Measurements from ENCODE around the gene ZMYM4. TPM values are rescaled to one million over a fixed set of nuclear protein-coding genes. Genes with fewer than 3 reads are reported as not detected.

ZMYM4 gene
- total and polyA plus RNA-seq, 2 experiments from 2014 or later, result 34.9 to 37.7 TPM

DNA sequence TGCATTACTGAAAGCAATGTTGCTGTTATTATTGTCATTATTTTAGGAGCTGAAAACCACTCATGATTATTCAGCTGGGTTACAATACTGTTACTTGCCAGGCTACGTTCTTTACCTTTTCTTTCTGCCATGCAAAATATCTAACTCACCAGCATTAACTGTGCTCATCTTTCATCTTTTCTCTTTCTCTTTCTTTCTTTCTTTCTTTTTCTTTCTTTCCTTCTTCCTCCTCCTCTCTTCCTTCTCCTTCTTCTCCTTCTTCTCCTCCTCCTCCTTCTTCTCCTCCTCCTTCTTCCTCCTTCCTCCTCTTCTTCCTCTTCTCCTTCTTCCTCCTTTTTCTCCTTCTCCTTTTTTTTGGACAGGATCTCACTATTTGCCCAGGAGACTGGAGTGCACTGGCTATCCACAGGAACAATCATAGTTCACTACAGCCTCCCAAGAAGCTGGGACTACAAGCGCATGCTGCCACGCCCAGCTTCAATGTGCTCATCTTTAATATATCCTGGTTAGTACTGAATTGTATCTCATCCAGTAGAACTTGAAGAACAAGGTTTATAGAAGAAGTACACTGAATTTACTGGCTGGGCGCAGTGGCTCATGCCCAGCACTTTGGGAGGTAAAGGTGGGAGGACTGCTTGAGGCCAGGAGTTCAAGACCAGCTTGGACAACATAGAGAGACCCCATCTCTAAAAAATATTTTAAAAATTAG, 6.9 kb upstream of the ZMYM4 start:
- no peak overlapping the region for H2AFZ ChIP-seq
- no peak overlapping the region for H3K4me3 ChIP-seq
- no peak overlapping the region for H3K27ac ChIP-seq
- 71 to 81% methylated on average over 4 of the region's 4 CpGs for WGBS, 2 experiments (ENCODE audit: low coverage in 1 of 2, low lambda C conversion rate in 2 of 2, missing lambda C conversion rate in 2 of 2)
- H3K4me2 ChIP-seq (ENCODE audit: unreplicated experiment), result no peak overlapping the region
- H3K9ac ChIP-seq, result no peak overlapping the region
- no peaks in the 10 kb centered on the region for H3K36me3 ChIP-seq (ENCODE audit: low read depth)
- no peaks in the 10 kb centered on the region for H3K79me2 ChIP-seq (ENCODE audit: insufficient read depth)
- H3F3A ChIP-seq (ENCODE audit: insufficient read depth), result peaks cover 14% of the 10 kb centered on the region
- no peaks in the 10 kb centered on the region for H4K20me1 ChIP-seq (ENCODE audit: insufficient read depth)
- in situ Hi-C loops (cut with MboI), result no loop called here
- H3K9me3 ChIP-seq (ENCODE audit: low read depth), result no peaks in the 10 kb centered on the region
- no peak for TF ChIP-seq EZH2phosphoT487 (IDR thresholded peaks at IDR 0.05; ENCODE audit: insufficient read depth, low read depth)
- TF ChIP-seq EZH2 (IDR thresholded peaks at IDR 0.05; ENCODE audit: insufficient read depth, poor library complexity, severe bottlenecking), result no peak
- DNase-seq, result no peak
- H3K9me2 ChIP-seq (ENCODE audit: insufficient read depth), result no peaks in the 10 kb centered on the region
- H3K4me1 ChIP-seq (ENCODE audit: insufficient read depth), result peaks cover 15% of the 10 kb centered on the region
- no peaks in the 10 kb centered on the region for H3K27me3 ChIP-seq (replicated peaks; ENCODE audit: insufficient read depth)

DNA sequence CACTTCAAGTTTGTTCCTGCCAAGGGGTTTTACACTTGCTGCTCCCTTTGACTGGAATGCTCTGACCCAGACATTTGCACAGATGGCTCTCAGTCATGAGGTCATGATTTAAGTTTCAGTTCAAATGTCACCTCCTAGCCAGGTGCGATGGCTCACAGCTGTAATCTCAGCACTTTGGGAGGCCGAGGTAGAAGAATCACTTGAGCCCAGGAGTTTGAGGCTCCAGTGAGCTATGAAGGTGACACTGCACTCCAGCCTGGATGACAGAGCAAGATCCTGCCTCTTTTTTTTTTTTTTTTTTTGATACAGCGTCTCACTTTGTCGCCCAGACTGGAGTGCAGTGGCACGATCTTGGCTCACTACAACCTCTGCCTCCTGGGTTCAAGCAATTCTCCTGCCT, 4.5 kb upstream of the ZMYM4 start:
- H3K79me2 ChIP-seq (ENCODE audit: insufficient read depth), result peaks cover 4% of the 10 kb centered on the region; the same call in 1 of the 2 replicates
- H3K4me1 ChIP-seq (ENCODE audit: insufficient read depth), result peaks cover 15% of the 10 kb centered on the region
- in situ Hi-C loops (cut with MboI), result no loop called here
- no peak overlapping the region for H3K27ac ChIP-seq
- H3K36me3 ChIP-seq (ENCODE audit: low read depth), result no peaks in the 10 kb centered on the region
- no peaks in the 10 kb centered on the region for H3K27me3 ChIP-seq (replicated peaks; ENCODE audit: insufficient read depth)
- peak overlapping the region; percentile 82; the same call in 1 of the 2 replicates for H2AFZ ChIP-seq
- WGBS, 2 experiments (ENCODE audit: low coverage in 1 of 2, low lambda C conversion rate in 2 of 2, missing lambda C conversion rate in 2 of 2), result 75 to 78% methylated on average over 3 to 5 of the region's 5 CpGs
- no peaks in the 10 kb centered on the region for H3K9me2 ChIP-seq (ENCODE audit: insufficient read depth)
- no peak overlapping the region for H3K9ac ChIP-seq
- no peak for TF ChIP-seq EZH2phosphoT487 (IDR thresholded peaks at IDR 0.05; ENCODE audit: insufficient read depth, low read depth)
- no peak for TF ChIP-seq EZH2 (IDR thresholded peaks at IDR 0.05; ENCODE audit: insufficient read depth, poor library complexity, severe bottlenecking)
- DNase-seq, result no peak
- H3K9me3 ChIP-seq (ENCODE audit: low read depth), result no peaks in the 10 kb centered on the region
- H4K20me1 ChIP-seq (ENCODE audit: insufficient read depth), result no peaks in the 10 kb centered on the region
- H3F3A ChIP-seq (ENCODE audit: insufficient read depth), result peaks cover 14% of the 10 kb centered on the region
- no peak overlapping the region for H3K4me3 ChIP-seq
- no peak overlapping the region for H3K4me2 ChIP-seq (ENCODE audit: unreplicated experiment)

DNA sequence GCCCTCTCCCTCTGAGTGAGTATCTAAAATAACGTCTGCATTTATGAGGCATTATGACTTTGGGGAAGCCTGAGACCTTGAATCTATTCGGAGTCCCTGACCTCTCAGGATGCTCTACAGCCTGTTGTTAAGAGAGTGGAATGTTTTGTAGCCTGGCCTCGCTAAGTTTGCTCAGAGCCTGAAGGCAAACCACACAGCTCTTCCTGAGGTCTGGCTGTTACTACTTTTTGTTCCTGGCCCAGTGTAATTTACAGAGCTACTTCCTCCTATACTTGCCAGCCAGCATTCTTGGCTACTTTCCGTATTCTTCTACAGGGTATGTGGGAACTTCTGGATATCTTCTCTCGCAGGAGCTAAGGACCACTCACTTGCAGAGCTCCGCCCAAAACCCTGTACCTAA, 3.6 kb upstream of the ZMYM4 start:
- Histone ChIP-seq H3K4me1 (ENCODE audit: insufficient read depth) (peaks cover 16% of the 10 kb centered on the region), H3K9ac (peak overlapping the region; percentile 47), H3K9me3 (ENCODE audit: low read depth) (no peaks in the 10 kb centered on the region), H2AFZ (peak overlapping the region; percentile 82), H4K20me1 (ENCODE audit: insufficient read depth) (no peaks in the 10 kb centered on the region), H3F3A (ENCODE audit: insufficient read depth) (peaks cover 19% of the 10 kb centered on the region), H3K79me2 (ENCODE audit: insufficient read depth) (peaks cover 12% of the 10 kb centered on the region), H3K27ac (peak overlapping the region; percentile 61), H3K9me2 (ENCODE audit: insufficient read depth) (no peaks in the 10 kb centered on the region), H3K4me2 (ENCODE audit: unreplicated experiment) (peak overlapping the region; percentile 78), H3K4me3 (0 out of 2 replicates have a peak overlapping the region, but pooled peaks have one; percentile 23), H3K27me3 (replicated peaks; ENCODE audit: insufficient read depth) (no peaks in the 10 kb centered on the region), H3K36me3 (ENCODE audit: low read depth) (no peaks in the 10 kb centered on the region)
- 6 to 15% methylated on average over 6 of the region's 6 CpGs for WGBS, 2 experiments (ENCODE audit: low coverage in 1 of 2, low lambda C conversion rate in 2 of 2, missing lambda C conversion rate in 2 of 2)
- in situ Hi-C loops (cut with MboI), result no loop called here
- no peak for TF ChIP-seq EZH2 (IDR thresholded peaks at IDR 0.05; ENCODE audit: insufficient read depth, poor library complexity, severe bottlenecking)
- no peak for TF ChIP-seq EZH2phosphoT487 (IDR thresholded peaks at IDR 0.05; ENCODE audit: insufficient read depth, low read depth)
- peak; percentile 72 for DNase-seq

DNA sequence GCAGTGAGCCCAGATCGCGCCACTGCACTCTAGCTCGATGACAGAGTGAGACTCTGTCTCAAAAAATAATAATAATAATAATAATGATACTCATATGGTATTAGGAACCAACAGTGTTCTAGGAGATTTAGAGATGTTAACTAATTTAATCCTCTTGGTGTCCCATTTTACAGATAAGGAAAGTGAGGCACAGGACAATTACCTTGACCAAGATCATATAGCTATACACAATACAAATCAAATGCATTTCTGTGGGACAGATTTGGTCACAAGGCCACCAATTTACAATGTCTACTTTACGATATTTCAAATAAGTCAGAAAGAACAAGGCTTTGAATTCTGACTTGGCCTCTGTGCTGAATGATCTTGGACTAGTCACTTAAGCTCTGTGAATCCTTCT, 2.2 kb upstream of the ZMYM4 start:
- in situ Hi-C loops (cut with MboI), result no loop called here
- Histone ChIP-seq H3K9ac (no peak overlapping the region), H2AFZ (no peak overlapping the region), H3K27ac (no peak overlapping the region), H3K79me2 (ENCODE audit: insufficient read depth) (peaks cover 27% of the 10 kb centered on the region), H4K20me1 (ENCODE audit: insufficient read depth) (no peaks in the 10 kb centered on the region), H3K27me3 (replicated peaks; ENCODE audit: insufficient read depth) (no peaks in the 10 kb centered on the region), H3K9me3 (ENCODE audit: low read depth) (no peaks in the 10 kb centered on the region), H3K4me1 (ENCODE audit: insufficient read depth) (peaks cover 24% of the 10 kb centered on the region), H3F3A (ENCODE audit: insufficient read depth) (peaks cover 24% of the 10 kb centered on the region), H3K36me3 (ENCODE audit: low read depth) (no peaks in the 10 kb centered on the region), H3K4me2 (ENCODE audit: unreplicated experiment) (no peak overlapping the region), H3K9me2 (ENCODE audit: insufficient read depth) (no peaks in the 10 kb centered on the region), H3K4me3 (no peak overlapping the region)
- DNase-seq, result no peak
- 97 to 98% methylated on average over 4 of the region's 4 CpGs for WGBS, 2 experiments (ENCODE audit: low coverage in 1 of 2, low lambda C conversion rate in 2 of 2, missing lambda C conversion rate in 2 of 2)
- TF ChIP-seq EZH2phosphoT487 (IDR thresholded peaks at IDR 0.05; ENCODE audit: insufficient read depth, low read depth) (no peak), EZH2 (IDR thresholded peaks at IDR 0.05; ENCODE audit: insufficient read depth, poor library complexity, severe bottlenecking) (no peak)

All from GM23248 (cell line).